ENCODE measurements around the gene RENBP. TPM values are rescaled to one million over a fixed set of nuclear protein-coding genes. Genes with fewer than 3 reads are reported as not detected.

RENBP gene
- polyA plus RNA-seq, 3 donors = 2.7 to 125 (median 3.8) TPM

DNA sequence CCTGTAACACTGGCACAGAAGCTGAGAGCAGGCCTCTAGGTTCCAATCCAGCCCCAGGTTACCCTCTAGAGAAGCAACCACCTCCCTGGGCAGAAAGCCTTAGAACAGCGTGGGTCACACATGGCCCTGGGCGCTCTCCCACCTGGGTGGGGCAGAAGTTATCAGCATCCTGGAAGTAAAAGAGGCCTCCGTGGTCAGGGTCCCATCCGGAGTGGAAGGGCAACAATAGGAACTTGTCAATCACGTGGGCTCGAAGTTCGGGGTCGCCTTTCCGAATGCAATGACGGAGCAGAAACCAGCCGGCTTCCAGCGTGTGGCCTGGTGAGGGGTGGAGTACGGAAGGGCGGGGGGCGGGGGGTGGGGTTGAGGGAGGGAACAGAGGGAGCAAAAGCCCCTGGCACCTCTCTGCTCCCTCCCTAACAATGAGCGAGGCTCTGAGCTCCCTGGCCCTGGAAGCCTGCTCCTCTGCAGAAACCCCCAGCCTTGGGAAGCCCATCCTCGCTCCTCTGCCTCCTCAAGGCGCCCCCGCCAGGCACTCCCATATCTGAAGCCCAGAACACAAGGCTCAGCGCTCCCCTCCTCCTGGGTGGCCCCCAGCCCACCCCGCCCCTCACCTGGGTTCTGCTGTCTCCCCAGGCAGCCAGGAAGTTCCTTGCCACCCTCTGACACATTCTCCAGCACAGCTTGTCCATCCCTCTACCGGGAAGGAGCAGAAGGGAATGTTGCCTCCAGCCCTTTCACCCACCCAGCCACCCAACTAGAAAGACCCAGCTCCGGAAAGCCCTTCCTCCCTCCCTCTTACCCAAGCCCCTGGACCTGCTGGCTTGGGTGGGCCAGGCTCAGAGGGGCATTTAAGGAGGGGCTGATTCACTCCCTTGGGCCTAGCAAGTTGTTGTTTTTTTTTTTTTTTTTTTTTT lies 2.8 kb downstream of the RENBP start:
- peak overlapping the region in 6 of 7 donors; percentile 44 to 78 (median 62) for H3K27ac Mint-ChIP-seq

DNA sequence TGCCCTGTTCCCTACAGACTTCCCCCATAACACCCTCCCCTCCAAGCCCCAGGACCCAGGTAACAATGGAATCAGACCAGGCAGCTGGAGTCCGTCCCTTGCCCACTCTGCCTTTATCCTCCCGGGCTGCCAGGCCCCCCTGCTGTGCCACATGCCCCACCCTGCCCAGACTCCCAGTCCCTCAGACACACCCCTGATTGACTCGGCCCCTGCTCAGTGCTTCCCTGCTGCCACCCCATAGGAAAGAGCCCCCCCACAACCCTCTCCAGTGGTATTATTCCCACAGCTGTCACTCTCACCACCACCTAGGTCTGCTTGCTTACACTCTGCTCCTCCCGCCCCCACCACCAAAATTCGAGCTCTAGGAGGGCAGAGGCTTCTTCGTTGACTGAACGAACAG lies 4.9 kb downstream of the RENBP start:
- Mint-ChIP-seq H3K4me1 (peaks cover 30% of the 10 kb centered on the region), H3K4me3 (no peak overlapping the region), H3K27me3 (ENCODE audit: low read depth in 3 of 3) (peaks cover 0 to 55% (median 1%) of the 10 kb centered on the region in 3 donors), H3K9me3 (peaks cover 0 to 10% (median 2%) of the 10 kb centered on the region in 7 donors), H3K27ac (peak overlapping the region in 1 of 7 donors; percentile 55), H3K36me3 (peaks cover 14 to 29% of the 10 kb centered on the region in 2 donors)
- Histone ChIP-seq H3K4me1 (ENCODE audit: control insufficient read depth in 1 of 2, insufficient read depth in 2 of 2, low read length in 2 of 2) (peaks cover 34 to 37% of the 10 kb centered on the region in 2 donors), H3K27ac (ENCODE audit: low read depth in 1 of 2, low read length in 2 of 2) (no peak overlapping the region), H3K79me2 (ENCODE audit: insufficient read depth, low read length) (peaks cover 24% of the 10 kb centered on the region), H4K20me1 (ENCODE audit: insufficient read depth, low read length) (peaks cover 59% of the 10 kb centered on the region), H3K4me3 (replicated peaks in 1 of 3; ENCODE audit: low read depth in 2 of 3, low read length in 3 of 3) (no peak overlapping the region), H3K4me2 (replicated peaks; ENCODE audit: extremely low read depth, low read length, poor library complexity, severe bottlenecking) (no peak overlapping the region), H2AFZ (ENCODE audit: insufficient read depth, low read depth, low read length, poor library complexity, severe bottlenecking) (no peak overlapping the region), H3K36me3 (replicated peaks in 1 of 2; ENCODE audit: control insufficient read depth in 1 of 2, insufficient read depth in 2 of 2, low read length in 2 of 2) (peaks cover 16 to 23% of the 10 kb centered on the region in 2 donors), H3K9me3 (replicated peaks in 1 of 2; ENCODE audit: control insufficient read depth in 1 of 2, insufficient read depth in 1 of 2, low read length in 2 of 2) (no peaks in the 10 kb centered on the region), H3K9ac (ENCODE audit: insufficient read depth, low read length, poor library complexity, severe bottlenecking) (no peak overlapping the region), H3K27me3 (ENCODE audit: control insufficient read depth in 2 of 2, insufficient read depth in 2 of 2, low read length in 2 of 2) (no peaks in the 10 kb centered on the region)
- DNase-seq = no peak
- TF ChIP-seq, protein P1, sequence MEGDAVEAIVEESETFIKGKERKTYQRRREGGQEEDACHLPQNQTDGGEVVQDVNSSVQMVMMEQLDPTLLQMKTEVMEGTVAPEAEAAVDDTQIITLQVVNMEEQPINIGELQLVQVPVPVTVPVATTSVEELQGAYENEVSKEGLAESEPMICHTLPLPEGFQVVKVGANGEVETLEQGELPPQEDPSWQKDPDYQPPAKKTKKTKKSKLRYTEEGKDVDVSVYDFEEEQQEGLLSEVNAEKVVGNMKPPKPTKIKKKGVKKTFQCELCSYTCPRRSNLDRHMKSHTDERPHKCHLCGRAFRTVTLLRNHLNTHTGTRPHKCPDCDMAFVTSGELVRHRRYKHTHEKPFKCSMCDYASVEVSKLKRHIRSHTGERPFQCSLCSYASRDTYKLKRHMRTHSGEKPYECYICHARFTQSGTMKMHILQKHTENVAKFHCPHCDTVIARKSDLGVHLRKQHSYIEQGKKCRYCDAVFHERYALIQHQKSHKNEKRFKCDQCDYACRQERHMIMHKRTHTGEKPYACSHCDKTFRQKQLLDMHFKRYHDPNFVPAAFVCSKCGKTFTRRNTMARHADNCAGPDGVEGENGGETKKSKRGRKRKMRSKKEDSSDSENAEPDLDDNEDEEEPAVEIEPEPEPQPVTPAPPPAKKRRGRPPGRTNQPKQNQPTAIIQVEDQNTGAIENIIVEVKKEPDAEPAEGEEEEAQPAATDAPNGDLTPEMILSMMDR (IDR thresholded peaks at IDR 0.05) = no peak
- intact Hi-C loops (cut with micrococcal nuclease) = no loop called here
- WGBS (ENCODE audit: insufficient coverage) = no CpG with 5 or more reads among the region's 7 CpGs

More for the DNA sequence above, 2.8 kb downstream of the RENBP start:
- H3K4me3 ChIP-seq (replicated peaks in 1 of 3; ENCODE audit: low read depth in 2 of 3, low read length in 3 of 3) = peak overlapping the region in 1 of 3 experiments; percentile 51
- no peaks in the 10 kb centered on the region for H3K27me3 ChIP-seq (ENCODE audit: control insufficient read depth in 2 of 2, insufficient read depth in 2 of 2, low read length in 2 of 2)
- Mint-ChIP-seq H3K27me3 (ENCODE audit: low read depth in 3 of 3) (peaks cover 0 to 45% (median 1%) of the 10 kb centered on the region in 3 donors), H3K36me3 (peaks cover 14 to 29% of the 10 kb centered on the region in 2 donors), H3K4me3 (peak overlapping the region; percentile 72), H3K4me1 (peaks cover 37% of the 10 kb centered on the region), H3K9me3 (peaks cover 0 to 9% (median 0%) of the 10 kb centered on the region in 7 donors)
- peaks cover 28% of the 10 kb centered on the region for H3K79me2 ChIP-seq (ENCODE audit: insufficient read depth, low read length)
- intact Hi-C loops (cut with micrococcal nuclease) = no loop called here
- peaks cover 37 to 45% of the 10 kb centered on the region in 2 donors for H3K4me1 ChIP-seq (ENCODE audit: control insufficient read depth in 1 of 2, insufficient read depth in 2 of 2, low read length in 2 of 2)
- peaks cover 56% of the 10 kb centered on the region for H4K20me1 ChIP-seq (ENCODE audit: insufficient read depth, low read length)
- no peak overlapping the region for H3K9ac ChIP-seq (ENCODE audit: insufficient read depth, low read length, poor library complexity, severe bottlenecking)
- peak overlapping the region; percentile 78 for H3K4me2 ChIP-seq (replicated peaks; ENCODE audit: extremely low read depth, low read length, poor library complexity, severe bottlenecking)
- 20% methylated on average over 6 of the region's 23 CpGs for WGBS (ENCODE audit: insufficient coverage)
- TF ChIP-seq, protein P1 (IDR thresholded peaks at IDR 0.05) = no peak
- no peak for DNase-seq
- no peak overlapping the region for H2AFZ ChIP-seq (ENCODE audit: insufficient read depth, low read depth, low read length, poor library complexity, severe bottlenecking)
- H3K36me3 ChIP-seq (replicated peaks in 1 of 2; ENCODE audit: control insufficient read depth in 1 of 2, insufficient read depth in 2 of 2, low read length in 2 of 2) = peaks cover 16 to 23% of the 10 kb centered on the region in 2 donors
- H3K27ac ChIP-seq (ENCODE audit: low read depth in 1 of 2, low read length in 2 of 2) = no peak overlapping the region
- H3K9me3 ChIP-seq (replicated peaks in 1 of 2; ENCODE audit: control insufficient read depth in 1 of 2, insufficient read depth in 1 of 2, low read length in 2 of 2) = no peaks in the 10 kb centered on the region

All from CD14-positive monocyte (primary cell).